CD1c-positive myeloid dendritic cell (primary cell): Measurements from ENCODE around the gene STOX2.
"Not testable (repeated sequence)": the region's sequence is repeated elsewhere in the genome, so short reads cannot be mapped to it uniquely, and the experiment has no call there.

Experiments
- DNase-seq: peaks from one replicate; pipeline ENCODE4 v3.0.0-alpha.2; 2016; ENCODE audit errors: extremely low spot score

The STOX2 gene

GRCh38 chr4:184019667-184020623 is 114.8 kb downstream of the STOX2 start:
- no peak for DNase-seq

DNA sequence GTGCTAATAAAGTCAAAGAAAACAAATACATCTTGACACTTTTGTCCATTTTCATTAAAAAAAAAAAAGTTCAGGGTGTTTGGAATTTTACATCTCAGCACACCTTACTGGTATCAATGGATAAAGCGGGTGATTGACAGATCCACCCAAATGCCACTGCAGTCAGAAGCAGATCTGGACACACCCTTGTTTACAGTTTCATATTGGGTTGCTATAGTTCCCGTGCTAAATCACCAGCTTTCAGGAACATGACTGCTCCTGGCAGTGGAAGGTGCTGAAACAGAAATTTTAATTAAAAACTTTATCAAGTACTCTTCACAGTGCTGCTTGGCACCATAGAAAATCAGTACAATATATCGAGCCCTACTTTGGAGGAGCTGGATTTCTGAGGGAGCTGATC is 116.3 kb downstream of the STOX2 start:
- no peak for DNase-seq

DNA sequence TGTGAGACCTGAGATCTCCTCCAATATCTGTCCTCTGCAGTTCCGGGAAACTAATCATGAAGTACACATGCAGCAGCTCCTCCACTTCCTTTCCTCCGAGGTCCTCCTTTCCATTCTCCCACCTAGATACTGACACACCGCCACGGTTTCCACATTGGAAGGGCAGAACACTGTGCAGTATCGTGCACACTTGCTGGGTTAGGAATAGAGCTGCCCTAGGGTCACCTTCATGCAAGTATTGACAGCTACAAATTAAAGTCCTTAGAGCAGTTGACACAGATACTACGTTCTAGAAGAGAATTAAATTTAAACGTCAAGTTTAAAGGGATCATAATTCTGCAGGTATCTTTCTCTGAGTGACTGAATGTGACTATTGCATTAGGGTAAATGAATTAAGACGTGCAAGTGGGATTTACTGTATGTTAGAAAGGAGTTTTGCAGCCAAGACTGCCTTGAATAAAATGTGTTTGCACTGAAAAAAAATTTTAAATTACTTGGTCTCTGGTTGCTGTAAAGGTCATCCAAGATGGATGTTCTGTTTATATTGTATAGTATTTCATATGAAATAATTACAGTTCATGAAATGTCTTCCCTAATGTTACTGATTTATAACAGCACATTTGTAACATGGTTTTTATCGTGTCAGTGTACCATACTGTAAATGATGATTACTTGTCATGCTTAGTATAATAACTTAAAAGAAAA is 117.7 kb downstream of the STOX2 start:
- DNase-seq: no peak

- no peak for DNase-seq
Observed at GRCh38 chr4:184024637-184025036, 119.5 kb downstream of the STOX2 start.

- peak; percentile 19 for DNase-seq
Observed at GRCh38 chr4:184028561-184029374, 123.7 kb downstream of the STOX2 start.

GRCh38 chr4:184030036-184030435 is 124.9 kb downstream of the STOX2 start:
- DNase-seq: no peak

- DNase-seq: no peak
Observed at GRCh38 chr4:184030764-184031163, 125.7 kb downstream of the STOX2 start.

DNA sequence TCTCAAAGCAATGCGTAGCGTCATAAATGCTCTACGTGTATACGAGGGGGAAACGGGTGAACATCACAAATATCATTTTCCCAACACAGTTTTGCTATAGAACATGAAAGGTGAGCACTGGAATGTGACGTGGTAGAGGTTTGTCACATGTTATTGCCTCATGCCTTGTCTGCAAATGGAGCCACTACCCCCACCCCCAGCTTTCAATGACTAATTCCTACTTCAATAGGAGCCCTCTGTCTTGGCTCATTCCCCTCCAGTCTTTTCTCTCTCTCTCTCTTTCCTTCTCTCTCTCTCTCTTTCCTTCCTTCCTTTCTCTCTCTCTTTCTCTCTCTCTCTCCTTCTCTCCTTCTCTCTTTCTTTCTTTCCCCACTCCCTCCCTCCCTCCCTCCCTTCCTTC is 127.0 kb downstream of the STOX2 start:
- no peak for DNase-seq

GRCh38 chr4:184039963-184040383 is 134.9 kb downstream of the STOX2 start:
- peak; percentile 1 for DNase-seq

GRCh38 chr4:184041156-184041555 is 136.0 kb downstream of the STOX2 start:
- DNase-seq: no peak

DNA sequence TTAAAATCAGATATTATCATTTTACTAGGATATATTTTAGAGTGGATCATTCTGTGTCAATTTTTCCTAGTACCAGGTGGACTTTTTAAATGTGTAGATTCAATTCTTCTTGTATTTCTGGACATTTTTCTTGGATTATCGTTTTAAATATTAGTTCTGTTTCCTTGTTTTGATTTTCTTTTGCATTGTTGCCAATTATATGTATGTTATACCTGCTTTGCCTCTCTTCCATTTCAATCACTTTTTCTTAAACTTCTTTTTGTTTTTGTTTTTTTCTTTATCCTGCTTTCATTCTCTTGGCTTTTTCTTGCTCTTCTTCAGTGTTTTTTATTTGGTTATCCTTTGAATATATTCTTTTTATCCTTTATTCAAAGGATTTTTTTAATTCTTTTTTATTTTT is 141.0 kb downstream of the STOX2 start:
- DNase-seq: no peak

DNA sequence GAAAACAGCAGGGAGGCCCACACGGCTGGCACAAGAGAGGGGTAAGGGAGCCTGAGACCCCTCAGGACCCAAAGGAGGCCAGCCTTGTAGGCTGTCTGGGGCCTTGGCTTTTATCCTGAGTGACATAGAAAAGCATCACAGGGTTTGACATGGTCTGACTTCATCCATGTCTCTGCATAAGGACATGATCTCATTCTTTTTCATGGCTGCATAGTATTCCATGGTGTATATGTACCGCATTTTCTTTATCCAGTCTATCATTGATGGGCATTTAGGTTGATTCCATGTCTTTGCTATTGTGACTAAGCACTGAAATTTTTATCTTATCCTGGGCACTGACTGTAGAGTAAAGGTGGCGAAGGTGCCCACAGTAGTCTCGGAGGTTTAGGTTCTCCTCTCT is 146.2 kb downstream of the STOX2 start:
- DNase-seq: not testable (repeated sequence)

DNA sequence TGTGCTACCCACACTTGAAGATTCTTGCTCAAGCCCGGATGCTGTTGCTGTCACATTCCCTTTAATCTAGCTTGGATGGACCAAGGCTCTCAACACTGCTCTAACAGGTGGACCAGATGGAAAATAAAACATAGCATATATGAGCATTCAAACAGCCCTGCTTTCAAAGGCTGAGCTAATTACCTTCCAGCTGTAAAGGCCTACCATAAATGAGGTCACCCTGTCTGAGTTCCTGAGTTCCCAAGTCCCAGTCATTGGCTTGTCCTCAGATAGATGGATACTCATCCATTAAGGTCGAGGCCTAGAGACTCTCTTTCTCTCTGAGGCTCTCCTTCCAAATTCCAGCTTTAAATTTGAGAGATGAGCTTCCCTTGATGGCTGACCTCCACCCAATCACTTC is 147.5 kb downstream of the STOX2 start:
- DNase-seq: no peak

DNA sequence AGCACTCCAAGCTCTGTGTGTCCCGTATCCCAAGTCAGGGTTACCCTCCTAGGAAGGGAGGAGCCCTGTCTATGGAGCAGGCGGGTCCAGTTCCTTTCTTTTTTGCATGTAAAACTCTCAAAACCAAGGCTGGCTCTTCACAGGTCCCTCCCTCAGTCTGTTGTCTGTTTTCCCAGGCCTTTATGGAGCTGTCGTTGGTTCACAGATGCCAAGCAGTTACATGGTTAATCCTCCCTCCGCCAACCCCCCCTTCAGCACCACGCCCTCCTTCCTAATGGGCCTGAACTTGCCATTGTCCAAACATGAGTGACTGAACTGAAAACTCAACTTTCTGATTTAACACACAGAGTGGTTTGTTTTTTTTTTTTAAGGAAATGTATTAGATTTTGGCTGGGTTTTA is 148.3 kb downstream of the STOX2 start:
- DNase-seq: no peak

DNA sequence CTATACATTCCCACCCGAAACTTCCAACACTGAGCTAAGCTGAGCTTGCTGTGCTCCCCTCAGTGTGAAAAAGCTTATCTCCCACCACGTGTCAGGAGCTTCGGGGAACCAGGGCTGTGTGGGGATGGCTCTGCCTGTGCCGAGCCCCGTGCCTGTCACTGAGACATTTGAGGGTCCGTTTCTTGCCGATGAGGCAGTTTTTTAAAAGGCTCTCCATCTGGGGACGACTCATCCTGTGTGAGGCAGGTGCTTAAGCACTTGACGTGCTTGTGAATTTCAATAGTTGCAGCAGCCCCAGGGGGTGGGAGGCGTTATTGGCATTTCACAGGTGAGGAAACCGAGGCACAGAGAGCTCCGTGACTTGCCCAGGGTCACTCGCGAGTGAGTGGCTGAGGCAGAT is 151.8 kb downstream of the STOX2 start:
- no peak for DNase-seq

GRCh38 chr4:184058026-184058425 is 152.9 kb downstream of the STOX2 start:
- DNase-seq: no peak

- no peak for DNase-seq
Observed at GRCh38 chr4:184059099-184059498, 154.0 kb downstream of the STOX2 start.

DNA sequence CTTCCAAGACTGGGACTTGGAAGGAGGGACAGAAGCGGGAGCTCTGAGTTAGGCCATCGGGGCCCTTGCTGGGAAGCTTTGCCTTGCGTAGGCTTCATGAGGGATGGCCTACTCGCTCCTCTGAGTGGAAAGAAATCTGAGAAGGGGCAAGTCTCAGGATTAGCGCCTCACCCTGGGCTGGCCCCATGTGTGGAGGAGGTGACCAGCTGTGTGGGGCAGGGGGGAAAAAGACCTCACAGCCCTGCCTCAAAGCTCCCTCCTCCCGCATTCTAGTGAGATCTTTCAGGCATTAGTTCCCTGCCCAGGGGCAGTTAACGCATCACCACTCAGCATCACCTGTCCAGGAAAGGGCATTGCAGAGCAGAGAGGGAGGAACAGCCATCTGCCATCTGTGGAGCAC is 156.5 kb downstream of the STOX2 start:
- DNase-seq: no peak

DNA sequence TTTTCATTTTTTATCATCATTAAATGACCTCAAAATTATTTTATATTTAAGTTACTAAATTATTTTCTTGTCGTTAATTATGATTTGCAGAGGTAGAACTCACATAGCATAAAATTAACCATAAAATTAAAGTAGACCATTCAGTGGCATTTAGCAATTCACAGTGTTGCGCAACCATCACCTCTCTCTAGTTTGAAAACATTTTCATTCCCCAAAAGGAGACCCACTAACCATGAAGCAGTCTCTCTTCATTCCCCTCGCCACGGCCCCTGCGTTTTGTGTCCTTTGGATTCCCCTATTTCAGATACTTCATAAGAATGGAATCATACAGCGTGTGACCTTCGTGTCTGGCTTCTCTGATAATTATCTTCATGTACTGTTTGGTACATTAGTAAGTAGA is 157.7 kb downstream of the STOX2 start:
- no peak for DNase-seq

GRCh38 chr4:184064877-184065276 is 159.8 kb downstream of the STOX2 start:
- DNase-seq: no peak

DNA sequence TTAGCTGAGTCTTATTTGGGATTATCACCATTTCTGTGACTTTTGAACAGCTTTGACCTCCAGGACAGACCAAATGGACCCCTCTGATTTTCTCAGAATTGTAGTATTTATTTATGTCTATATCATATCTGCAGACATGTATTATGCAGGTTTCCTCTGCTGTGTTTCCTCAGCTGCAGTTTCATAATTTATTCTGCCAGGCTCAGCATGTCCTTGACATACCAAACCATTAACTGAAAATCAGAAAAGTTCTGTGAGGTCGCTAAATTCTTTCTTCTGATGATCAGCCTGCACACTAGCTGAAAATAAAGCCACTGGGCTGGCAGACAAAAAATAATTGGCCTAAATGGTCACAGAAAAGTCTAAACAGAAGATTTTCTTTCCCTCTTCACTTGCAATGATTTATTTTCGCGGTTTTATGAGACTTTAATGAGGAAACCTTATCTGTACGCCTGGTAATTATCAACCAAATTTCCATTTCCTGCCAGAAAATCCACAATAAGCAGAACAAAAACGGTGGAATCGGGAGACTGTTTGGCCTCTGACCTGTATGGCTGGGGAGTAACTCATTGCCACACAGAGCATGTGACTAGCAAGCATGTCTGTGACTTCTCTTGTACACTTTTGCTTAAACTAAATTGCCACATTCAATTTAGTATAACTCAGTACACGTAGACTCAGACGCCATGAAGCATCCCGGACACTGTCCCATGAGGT is 161.6 kb downstream of the STOX2 start:
- no peak for DNase-seq
